HepG2 (cell line): ENCODE data around the gene SAMD10. TPM values are rescaled to one million over a fixed set of nuclear protein-coding genes. Genes with fewer than 3 reads are reported as not detected.

Experiments used
- CHCHD3 ChIP-seq: sonication (generic); formaldehyde crosslinking; IDR thresholded peaks from 2 replicates; pipeline ENCODE4 v1.8.0; 2022; ENCODE audit warnings: mild to moderate bottlenecking, missing genetic modification reagents, moderate library complexity
- FLYWCH1 ChIP-seq: sonication (generic); formaldehyde crosslinking; IDR thresholded peaks from 2 replicates; pipeline ENCODE4 v1.8.1; 2023; ENCODE audit warnings: mild to moderate bottlenecking, missing genetic modification reagents
- HMGA1 ChIP-seq: sonication (generic); formaldehyde crosslinking; conservative IDR thresholded peaks from 2 replicates; pipeline ENCODE4 v1.4.0; 2020; ENCODE audit warnings: missing genetic modification reagents
- JDP2 ChIP-seq: sonication (generic); formaldehyde crosslinking; IDR thresholded peaks from 2 replicates; pipeline ENCODE4 v1.8.1; 2022; ENCODE audit warnings: missing genetic modification reagents, borderline replicate concordance
- KDM2A ChIP-seq: sonication (generic); formaldehyde crosslinking; IDR thresholded peaks from 2 replicates; pipeline ENCODE4 v1.4.0; 2020; ENCODE audit warnings: low read depth, missing genetic modification reagents, borderline replicate concordance
- SIX4 ChIP-seq: sonication (generic); formaldehyde crosslinking; IDR thresholded peaks from 2 replicates; pipeline ENCODE4 v1.4.0; 2020; ENCODE audit warnings: missing genetic modification reagents
- TAF1 ChIP-seq: sonication (generic); formaldehyde crosslinking; IDR thresholded peaks from 2 replicates; pipeline ENCODE4 v1.4.0; 2020; ENCODE audit warnings: missing genetic modification reagents
- ZMYM2 ChIP-seq: sonication (generic); formaldehyde crosslinking; IDR thresholded peaks from 2 replicates; pipeline ENCODE4 v1.8.0; 2022; ENCODE audit warnings: mild to moderate bottlenecking, missing genetic modification reagents
- ZMYM4 ChIP-seq: sonication (generic); formaldehyde crosslinking; IDR thresholded peaks from 2 replicates; pipeline ENCODE4 v1.8.1; 2023; ENCODE audit warnings: mild to moderate bottlenecking, missing genetic modification reagents
- ZNF205 ChIP-seq: IDR thresholded peaks from 2 replicates; pipeline ENCODE4 v1.6.1; 2018; ENCODE audit warnings: missing biosample characterization, missing genetic modification reagents
- ZNF224 ChIP-seq: sonication (generic); formaldehyde crosslinking; IDR thresholded peaks from 2 replicates; pipeline ENCODE4 v1.5.0; 2020; ENCODE audit warnings: mild to moderate bottlenecking, missing genetic modification reagents
- ZNF225 ChIP-seq: sonication (generic); formaldehyde crosslinking; IDR thresholded peaks from 2 replicates; pipeline ENCODE4 v1.4.0; 2020; ENCODE audit warnings: mild to moderate bottlenecking, missing genetic modification reagents
- ZNF256 ChIP-seq: sonication (generic); formaldehyde crosslinking; conservative IDR thresholded peaks from 2 replicates; pipeline ENCODE4 v1.4.0; 2020; ENCODE audit warnings: missing genetic modification reagents
- ZNF672 ChIP-seq: sonication (generic); formaldehyde crosslinking; IDR thresholded peaks from 2 replicates; pipeline ENCODE4 v1.8.1; 2022; ENCODE audit warnings: missing genetic modification reagents
- ZSCAN25 ChIP-seq: sonication (generic); formaldehyde crosslinking; IDR thresholded peaks from 2 replicates; pipeline ENCODE4 v1.8.0; 2022; ENCODE audit warnings: mild to moderate bottlenecking, missing genetic modification reagents
- polyA plus RNA-seq, 8 experiments: library from polyadenylated mRNA; depleted of rRNA in 3 of 8; stranded (reverse) in 7 of 8; unstranded in 1 of 8; fragments of >200 nt; fragmentation: Illumina TruSeq in 4 of 8; extraction: Trizol in 4 of 8; gene quantifications; 2 replicates each; pipeline versions ENCODE4 v1.2.1 to v1.2.3, GENCODE V29; 2011 to 2016; ENCODE audit warnings: low read depth in 4 of 8, missing spikeins in 1 of 8, mixed read lengths in 1 of 8; ENCODE audit not compliant: insufficient read depth in 1 of 8
- total RNA-seq, 5 experiments: library from RNA; depleted of rRNA; stranded (reverse); fragments of >200 nt; fragmentation: Illumina TruSeq; extraction: Trizol; gene quantifications; 2 replicates each; pipeline ENCODE4 v1.2.3, GENCODE V29; 2016; ENCODE audit warnings: low read depth in 1 of 5
- TF ChIP-seq, protein P1 (sequence below): sonication (generic); formaldehyde crosslinking; IDR thresholded peaks from 2 replicates; pipeline ENCODE4 v1.5.1; 2020; ENCODE audit warnings: mild to moderate bottlenecking, missing genetic modification reagents, moderate library complexity
- TF ChIP-seq, protein P2 (sequence below): IDR thresholded peaks from 2 replicates; pipeline ENCODE4 v1.6.1; 2016; ENCODE audit warnings: low read depth, borderline replicate concordance
- TF ChIP-seq, protein P3 (sequence below): sonication (generic); formaldehyde crosslinking; IDR thresholded peaks from 2 replicates; pipeline ENCODE4 v1.5.0; 2020; ENCODE audit warnings: missing genetic modification reagents
- TF ChIP-seq, protein P4 (sequence below): sonication (generic); formaldehyde crosslinking; IDR thresholded peaks from 2 replicates; pipeline ENCODE4 v1.5.0; 2020; ENCODE audit warnings: missing genetic modification reagents
- TF ChIP-seq, protein P5 (sequence below): sonication (generic); formaldehyde crosslinking; IDR thresholded peaks from 2 replicates; pipeline ENCODE4 v1.4.0; 2020; ENCODE audit warnings: missing genetic modification reagents

Gene SAMD10
- total and polyA plus RNA-seq, 2 of the 13 experiments (the other 11 are each of a cell fraction or from before 2014, with no cell fraction given): 6.1 to 11.0 TPM

DNA sequence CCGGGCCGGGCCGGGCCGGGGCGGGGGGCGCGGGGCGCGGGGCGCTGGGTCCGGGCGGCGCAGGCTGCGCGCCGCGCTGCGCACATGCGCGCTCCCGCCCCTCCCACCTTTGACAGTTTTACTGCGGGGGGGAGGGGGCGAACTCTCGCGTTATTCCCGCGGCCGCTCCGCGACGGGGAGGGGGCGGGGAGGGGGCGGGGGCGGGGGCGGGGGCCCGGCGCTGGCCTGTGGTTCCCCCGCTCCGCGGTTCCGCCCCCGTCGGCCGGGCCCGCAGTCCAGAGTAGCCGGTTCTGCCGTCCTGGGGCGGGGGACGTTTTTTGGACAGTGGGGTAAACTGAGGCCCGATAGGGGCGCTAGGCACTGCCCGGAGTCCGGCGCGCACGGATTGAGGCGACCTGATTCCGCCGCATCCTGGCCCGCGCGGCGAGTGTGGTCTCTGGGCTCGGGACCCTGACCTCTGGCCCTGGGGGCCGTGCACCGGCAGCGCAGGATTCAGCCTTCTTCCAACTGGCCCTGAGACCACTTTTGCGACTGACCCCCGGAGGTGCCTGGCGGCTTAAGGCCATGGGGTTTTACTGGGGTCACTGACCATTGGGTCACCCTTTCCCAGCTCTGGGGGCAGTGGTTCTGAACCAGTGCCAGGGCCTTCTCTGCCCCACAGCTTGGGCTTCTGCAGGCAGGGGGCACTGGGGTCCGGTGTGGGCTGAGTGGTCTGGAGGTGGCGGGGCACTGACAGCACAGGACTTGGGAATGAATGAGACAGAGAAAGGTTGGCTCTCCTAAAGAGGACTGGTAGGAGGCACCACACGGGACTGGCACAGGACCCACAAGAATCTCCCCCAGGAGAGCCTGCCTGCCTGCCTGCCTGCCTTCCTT lies 9.4 kb downstream of the SAMD10 start, which contains the start of gene ZNF512B (continued):
- TF ChIP-seq, protein P1, sequence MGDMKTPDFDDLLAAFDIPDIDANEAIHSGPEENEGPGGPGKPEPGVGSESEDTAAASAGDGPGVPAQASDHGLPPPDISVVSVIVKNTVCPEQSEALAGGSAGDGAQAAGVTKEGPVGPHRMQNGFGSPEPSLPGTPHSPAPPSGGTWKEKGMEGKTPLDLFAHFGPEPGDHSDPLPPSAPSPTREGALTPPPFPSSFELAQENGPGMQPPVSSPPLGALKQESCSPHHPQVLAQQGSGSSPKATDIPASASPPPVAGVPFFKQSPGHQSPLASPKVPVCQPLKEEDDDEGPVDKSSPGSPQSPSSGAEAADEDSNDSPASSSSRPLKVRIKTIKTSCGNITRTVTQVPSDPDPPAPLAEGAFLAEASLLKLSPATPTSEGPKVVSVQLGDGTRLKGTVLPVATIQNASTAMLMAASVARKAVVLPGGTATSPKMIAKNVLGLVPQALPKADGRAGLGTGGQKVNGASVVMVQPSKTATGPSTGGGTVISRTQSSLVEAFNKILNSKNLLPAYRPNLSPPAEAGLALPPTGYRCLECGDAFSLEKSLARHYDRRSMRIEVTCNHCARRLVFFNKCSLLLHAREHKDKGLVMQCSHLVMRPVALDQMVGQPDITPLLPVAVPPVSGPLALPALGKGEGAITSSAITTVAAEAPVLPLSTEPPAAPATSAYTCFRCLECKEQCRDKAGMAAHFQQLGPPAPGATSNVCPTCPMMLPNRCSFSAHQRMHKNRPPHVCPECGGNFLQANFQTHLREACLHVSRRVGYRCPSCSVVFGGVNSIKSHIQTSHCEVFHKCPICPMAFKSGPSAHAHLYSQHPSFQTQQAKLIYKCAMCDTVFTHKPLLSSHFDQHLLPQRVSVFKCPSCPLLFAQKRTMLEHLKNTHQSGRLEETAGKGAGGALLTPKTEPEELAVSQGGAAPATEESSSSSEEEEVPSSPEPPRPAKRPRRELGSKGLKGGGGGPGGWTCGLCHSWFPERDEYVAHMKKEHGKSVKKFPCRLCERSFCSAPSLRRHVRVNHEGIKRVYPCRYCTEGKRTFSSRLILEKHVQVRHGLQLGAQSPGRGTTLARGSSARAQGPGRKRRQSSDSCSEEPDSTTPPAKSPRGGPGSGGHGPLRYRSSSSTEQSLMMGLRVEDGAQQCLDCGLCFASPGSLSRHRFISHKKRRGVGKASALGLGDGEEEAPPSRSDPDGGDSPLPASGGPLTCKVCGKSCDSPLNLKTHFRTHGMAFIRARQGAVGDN (CRISPR knock-in tag): peak; percentile 78
- no peak for TF ChIP-seq SIX4 (CRISPR knock-in tag)
- TF ChIP-seq HMGA1 (CRISPR knock-in tag): no peak
- no peak for TF ChIP-seq FLYWCH1 (CRISPR knock-in tag)
- TF ChIP-seq, protein P2, sequence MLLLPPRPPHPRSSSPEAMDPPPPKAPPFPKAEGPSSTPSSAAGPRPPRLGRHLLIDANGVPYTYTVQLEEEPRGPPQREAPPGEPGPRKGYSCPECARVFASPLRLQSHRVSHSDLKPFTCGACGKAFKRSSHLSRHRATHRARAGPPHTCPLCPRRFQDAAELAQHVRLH: no peak
- TF ChIP-seq ZNF205 (CRISPR knock-in tag): 0 out of 2 replicates have a peak, but pooled peaks have one; percentile 32
- TF ChIP-seq ZNF672: no peak
- TF ChIP-seq, protein P3, sequence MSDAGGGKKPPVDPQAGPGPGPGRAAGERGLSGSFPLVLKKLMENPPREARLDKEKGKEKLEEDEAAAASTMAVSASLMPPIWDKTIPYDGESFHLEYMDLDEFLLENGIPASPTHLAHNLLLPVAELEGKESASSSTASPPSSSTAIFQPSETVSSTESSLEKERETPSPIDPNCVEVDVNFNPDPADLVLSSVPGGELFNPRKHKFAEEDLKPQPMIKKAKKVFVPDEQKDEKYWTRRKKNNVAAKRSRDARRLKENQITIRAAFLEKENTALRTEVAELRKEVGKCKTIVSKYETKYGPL (CRISPR knock-in tag): no peak
- TF ChIP-seq ZNF224 (CRISPR knock-in tag): no peak
- no peak for TF ChIP-seq ZSCAN25
- TF ChIP-seq ZMYM4 (CRISPR knock-in tag): no peak
- peak; percentile 58; the same call in 1 of the 2 replicates for TF ChIP-seq ZNF225 (CRISPR knock-in tag)
- TF ChIP-seq, protein P4, sequence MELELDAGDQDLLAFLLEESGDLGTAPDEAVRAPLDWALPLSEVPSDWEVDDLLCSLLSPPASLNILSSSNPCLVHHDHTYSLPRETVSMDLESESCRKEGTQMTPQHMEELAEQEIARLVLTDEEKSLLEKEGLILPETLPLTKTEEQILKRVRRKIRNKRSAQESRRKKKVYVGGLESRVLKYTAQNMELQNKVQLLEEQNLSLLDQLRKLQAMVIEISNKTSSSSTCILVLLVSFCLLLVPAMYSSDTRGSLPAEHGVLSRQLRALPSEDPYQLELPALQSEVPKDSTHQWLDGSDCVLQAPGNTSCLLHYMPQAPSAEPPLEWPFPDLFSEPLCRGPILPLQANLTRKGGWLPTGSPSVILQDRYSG (CRISPR knock-in tag): no peak
- no peak for TF ChIP-seq JDP2 (CRISPR knock-in tag)
- TF ChIP-seq KDM2A (CRISPR knock-in tag): peak; percentile 78; the same call in 1 of the 2 replicates
- TF ChIP-seq, protein P5, sequence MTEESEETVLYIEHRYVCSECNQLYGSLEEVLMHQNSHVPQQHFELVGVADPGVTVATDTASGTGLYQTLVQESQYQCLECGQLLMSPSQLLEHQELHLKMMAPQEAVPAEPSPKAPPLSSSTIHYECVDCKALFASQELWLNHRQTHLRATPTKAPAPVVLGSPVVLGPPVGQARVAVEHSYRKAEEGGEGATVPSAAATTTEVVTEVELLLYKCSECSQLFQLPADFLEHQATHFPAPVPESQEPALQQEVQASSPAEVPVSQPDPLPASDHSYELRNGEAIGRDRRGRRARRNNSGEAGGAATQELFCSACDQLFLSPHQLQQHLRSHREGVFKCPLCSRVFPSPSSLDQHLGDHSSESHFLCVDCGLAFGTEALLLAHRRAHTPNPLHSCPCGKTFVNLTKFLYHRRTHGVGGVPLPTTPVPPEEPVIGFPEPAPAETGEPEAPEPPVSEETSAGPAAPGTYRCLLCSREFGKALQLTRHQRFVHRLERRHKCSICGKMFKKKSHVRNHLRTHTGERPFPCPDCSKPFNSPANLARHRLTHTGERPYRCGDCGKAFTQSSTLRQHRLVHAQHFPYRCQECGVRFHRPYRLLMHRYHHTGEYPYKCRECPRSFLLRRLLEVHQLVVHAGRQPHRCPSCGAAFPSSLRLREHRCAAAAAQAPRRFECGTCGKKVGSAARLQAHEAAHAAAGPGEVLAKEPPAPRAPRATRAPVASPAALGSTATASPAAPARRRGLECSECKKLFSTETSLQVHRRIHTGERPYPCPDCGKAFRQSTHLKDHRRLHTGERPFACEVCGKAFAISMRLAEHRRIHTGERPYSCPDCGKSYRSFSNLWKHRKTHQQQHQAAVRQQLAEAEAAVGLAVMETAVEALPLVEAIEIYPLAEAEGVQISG (CRISPR knock-in tag): peak; percentile 74
- TF ChIP-seq TAF1 (CRISPR knock-in tag): peak; percentile 50
- no peak for TF ChIP-seq ZMYM2 (CRISPR knock-in tag)
- TF ChIP-seq ZNF256 (CRISPR knock-in tag): no peak
- no peak for TF ChIP-seq CHCHD3 (CRISPR knock-in tag)
